Keratinocyte (primary cell): ENCODE data around the gene SPAG9.

Source experiments
- CTCF ChIP-seq, 3 experiments: IDR thresholded peaks in 1 of 3; conservative IDR thresholded peaks in 1 of 3; optimal IDR thresholded peaks in 1 of 3; 2 replicates in 2 of 3; 3 replicates in 1 of 3; pipeline versions ENCODE3 to v1.5.1; 2011; ENCODE audit warnings: low read length in 3 of 3, mild to moderate bottlenecking in 3 of 3, moderate library complexity in 2 of 3, control low read depth in 1 of 3, inconsistent platforms in 1 of 3; ENCODE audit not compliant: insufficient read depth in 2 of 3; ENCODE audit errors: extremely low read depth in 1 of 3
- EZH2 ChIP-seq: IDR thresholded peaks from one replicate; pipeline ENCODE4 v1.6.1; 2012; ENCODE audit warnings: inconsistent platforms, mild to moderate bottlenecking, low read length, moderate library complexity

GRCh38 chr17:50976951-50977472 is 143.7 kb downstream of the SPAG9 start:
- TF ChIP-seq CTCF (optimal IDR thresholded peaks at IDR 0.05 in 1 of 3, IDR thresholded peaks at IDR 0.05 in 1 of 3, conservative IDR thresholded peaks at IDR 0.05 in 1 of 3; ENCODE audit: extremely low read depth in 1 of 3, insufficient read depth in 2 of 3, low read length in 3 of 3), result no peak
- TF ChIP-seq EZH2, result no peak
